Motor neuron (in vitro differentiated cells): ENCODE data around the gene EPDR1. TPM values are rescaled to one million over a fixed set of nuclear protein-coding genes. Genes with fewer than 3 reads are reported as not detected.

Experiments used
- ATAC-seq, 8 experiments: fragments of 200-7000 bp; cut with Tn5 transposase; replicated peaks in 6 of 8; 2 replicates each; pipeline ENCODE4 v1.8.0; 2021; ENCODE audit warnings: mild to moderate bottlenecking in 8 of 8, moderate library complexity in 8 of 8
- H3K27ac ChIP-seq, 2 donors: fragments of 250-450 bp; sonication (Bioruptor Pico); 2 replicates each; pipeline ENCODE4 v1.9.0; 2021; ENCODE audit warnings: antibody characterized with exemption in 2 of 2, mild to moderate bottlenecking in 2 of 2, moderate library complexity in 1 of 2
- H3K4me1 ChIP-seq, 2 donors: fragments of 250-450 bp; sonication (Bioruptor Pico); replicated peaks in 1 of 2; 2 replicates each; pipeline ENCODE4 v1.6.1; 2021; ENCODE audit warnings: antibody characterized with exemption in 2 of 2, mild to moderate bottlenecking in 2 of 2, moderate library complexity in 1 of 2
- H3K4me3 ChIP-seq, 5 donors: fragments of 250-450 bp; sonication (Bioruptor Pico); 2 replicates each; pipeline ENCODE4 v1.9.0; 2021; ENCODE audit warnings: antibody characterized with exemption in 5 of 5, mild to moderate bottlenecking in 5 of 5, moderate library complexity in 4 of 5
- WGBS, 10 experiments: fragments of 450-650 bp; shearing (Covaris generic); methylation state at CpG; one replicate each; pipeline ENCODE4 v1.0.0; 2022; 5-methylcytosine and 5-hydroxymethylcytosine counted together
- in situ Hi-C, 9 experiments: fragments of 400-800 bp; cut with MboI; loops; one replicate each; pipeline ENCODE4 v1.15.0; 2021; ENCODE audit warnings: low sequenced_read_pairs in 9 of 9, low pct_unique_long_range_greater_than_20kb in 2 of 9; ENCODE audit not compliant: unreplicated experiment in 9 of 9
- total RNA-seq, 8 experiments: library from RNA; unstranded; fragments of 300-600 nt; gene quantifications; 2 replicates each; pipeline versions ENCODE4 v1.2.3 to v1.2.4, GENCODE V29; 2022

Gene EPDR1
- 10 to 100 TPM in 1 of 8 experiments, 1 to 10 TPM in 7; 1.4 to 43.4 (median 2.3) TPM for total RNA-seq

DNA sequence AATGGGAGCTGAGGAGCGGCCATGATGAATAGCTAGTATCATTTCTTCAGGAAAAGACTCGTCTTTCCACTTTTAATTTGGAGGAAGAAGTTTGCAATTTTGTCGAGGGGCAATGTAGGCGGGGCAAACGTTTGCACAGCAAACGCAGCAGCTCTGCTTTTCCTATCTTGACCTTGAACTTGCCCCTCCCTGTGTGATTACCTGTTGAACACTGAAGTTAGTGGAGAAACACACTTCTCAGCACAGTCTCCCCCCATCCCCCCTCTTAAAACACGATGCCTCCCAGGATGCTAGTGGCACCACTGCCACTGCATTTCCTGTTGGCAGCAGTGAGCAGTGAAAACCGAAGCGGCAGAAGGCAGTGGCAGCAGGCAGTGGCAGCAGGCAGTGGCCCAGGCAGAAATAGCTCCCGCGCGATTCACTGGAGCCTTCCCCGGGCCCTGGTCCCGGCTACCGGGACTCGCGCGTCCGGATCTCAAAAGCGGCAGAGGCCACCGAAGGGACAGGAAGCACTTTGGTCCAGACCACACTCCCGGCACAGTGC lies at the start of gene EPDR1:
Gene EPDR1 (plus strand): TSS at position 336 of the 544 bp plus-strand sequence. CDS start 300 bp downstream, outside the sequence.
- peak within 1 kb of the TSS in 1 of 2 donors; percentile 33 for H3K27ac ChIP-seq
- peaks cover 0 to 15% of the 10 kb centered on the region in 2 donors for H3K4me1 ChIP-seq
- peak within 1 kb of the TSS; percentile 30 to 46 (median 45) for H3K4me3 ChIP-seq
- ATAC-seq, result peak in 5 of 8 experiments; percentile 17 to 58 (median 35)
- WGBS, 10 experiments, result 18 to 86% (median 26%) methylated on average over 1 to 6 of the region's 22 CpGs; no CpG with 5 or more reads in 4 of the 10 experiments
- in situ Hi-C loops, result loop anchor here in 4 of 9 experiments (25.0 kb wide), 4 partner anchors 292 to 442 kb away; no protein-coding TSS in a partner anchor

DNA sequence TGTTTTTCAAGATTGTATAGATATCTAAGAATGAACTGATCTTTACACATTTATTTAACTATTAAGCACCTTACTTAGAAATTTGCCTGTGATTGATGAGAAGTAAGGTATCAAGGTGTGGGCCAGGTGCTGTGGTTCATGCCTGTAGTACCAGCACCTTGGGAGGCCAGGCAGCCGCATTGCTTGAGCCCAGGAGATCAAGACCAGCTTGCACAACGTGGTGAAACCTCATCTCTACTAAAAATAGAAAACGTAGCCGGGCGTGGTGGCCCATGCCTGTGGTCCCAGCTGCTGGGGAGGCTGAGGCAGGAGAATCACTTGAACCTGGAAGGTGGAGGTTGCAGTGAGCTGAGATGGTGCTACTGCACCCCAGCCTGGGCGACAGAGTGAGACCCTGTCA lies 38.4 kb upstream of the EPDR1 start:
- in situ Hi-C loops, result loop anchor here in 1 of 9 experiments (25.0 kb wide), 1 partner anchor 430 kb away; no protein-coding TSS in a partner anchor
- 0 to 100% (median 73%) methylated on average over 1 to 6 of the region's 6 CpGs for WGBS, 10 experiments
- no peak overlapping the region for H3K27ac ChIP-seq

DNA sequence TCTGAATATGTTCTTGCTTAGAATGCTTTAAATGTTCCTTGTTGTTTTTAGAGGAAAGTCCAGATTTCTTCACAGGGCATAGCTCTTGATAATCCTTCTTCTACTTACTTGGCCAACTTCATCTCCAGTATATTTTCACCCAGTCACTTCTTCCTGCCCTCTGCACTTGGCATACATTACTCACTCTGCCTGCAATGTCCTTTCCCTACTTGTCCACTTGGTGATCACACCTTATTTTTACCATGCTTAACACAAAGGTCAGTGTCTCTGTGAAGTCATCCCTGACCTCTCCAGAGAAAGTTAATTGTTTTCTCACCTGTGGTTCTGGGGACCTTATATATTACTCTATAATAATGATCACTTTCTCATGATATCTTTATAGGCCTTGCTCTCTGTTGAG lies 27.1 kb upstream of the EPDR1 start:
- no peak overlapping the region for H3K27ac ChIP-seq
- no peak for ATAC-seq
- in situ Hi-C loops, result loop anchor here in 1 of 9 experiments (25.0 kb wide), 1 partner anchor 419 kb away; no protein-coding TSS in a partner anchor

More for the DNA sequence above, 38.4 kb upstream of the EPDR1 start:
- no peak overlapping the region for H3K4me3 ChIP-seq
- no peaks in the 10 kb centered on the region for H3K4me1 ChIP-seq
- ATAC-seq, result no peak

DNA sequence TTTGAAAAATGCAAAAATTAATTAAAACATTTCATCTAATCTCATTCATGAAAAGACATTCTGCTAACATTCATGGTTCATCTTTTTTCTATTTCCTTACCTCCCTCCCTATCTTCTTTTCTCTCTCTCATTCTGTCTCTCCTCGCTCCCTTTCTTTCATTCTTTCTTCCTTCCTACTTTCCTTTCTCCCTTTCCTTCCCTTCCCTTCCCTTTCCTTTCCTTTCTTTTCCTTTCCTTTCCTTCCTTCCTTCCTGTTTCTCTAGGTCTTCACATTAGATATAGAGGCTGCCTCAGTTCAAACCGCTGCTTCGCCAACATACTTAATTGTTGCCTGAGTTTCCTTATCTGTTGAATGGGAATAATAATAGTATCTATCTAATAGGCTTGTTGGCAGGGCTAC lies 25.8 kb upstream of the EPDR1 start:
- in situ Hi-C loops, result loop anchor here in 1 of 9 experiments (25.0 kb wide), 1 partner anchor 418 kb away; no protein-coding TSS in a partner anchor
- Histone ChIP-seq H3K4me1 (no peaks in the 10 kb centered on the region), H3K4me3 (no peak overlapping the region), H3K27ac (no peak overlapping the region)
- no peak for ATAC-seq
- WGBS, 10 experiments, result 0 to 100% (median 75%) methylated on average over 1 to 3 of the region's 3 CpGs

More for the DNA sequence above, 27.1 kb upstream of the EPDR1 start:
- Histone ChIP-seq H3K4me3 (no peak overlapping the region), H3K4me1 (no peaks in the 10 kb centered on the region)

DNA sequence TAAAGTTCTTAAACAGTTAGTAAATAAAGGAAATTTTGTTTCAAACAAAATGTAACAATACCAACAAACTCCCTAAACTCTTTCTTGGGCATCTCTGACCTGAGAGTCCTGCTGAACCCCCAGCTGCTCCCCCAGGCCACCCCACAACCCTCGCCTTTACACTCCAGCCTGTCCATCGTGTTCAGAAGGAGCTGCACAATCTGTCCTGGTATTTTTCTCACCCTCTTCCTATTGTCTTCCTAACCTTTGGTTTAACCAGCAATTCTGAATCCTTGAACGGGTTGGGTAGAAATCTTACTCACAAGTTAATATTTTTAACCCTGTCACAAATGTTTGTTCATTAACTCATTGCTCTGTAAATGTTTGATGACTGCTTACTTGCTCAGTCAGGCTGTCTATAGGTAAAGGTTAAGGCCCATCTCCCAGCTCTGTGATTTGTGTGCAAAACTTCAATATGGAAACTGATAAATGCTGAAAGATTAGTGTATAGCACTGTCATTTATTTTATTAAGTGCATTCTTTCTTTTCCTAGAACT lies 20.7 kb upstream of the EPDR1 start:
- WGBS, 10 experiments, result 0 to 100% (median 25%) methylated on average over 1 to 3 of the region's 3 CpGs; no CpG with 5 or more reads in 3 of the 10 experiments
- Histone ChIP-seq H3K4me1 (no peaks in the 10 kb centered on the region), H3K4me3 (no peak overlapping the region), H3K27ac (no peak overlapping the region)
- ATAC-seq, result no peak
- in situ Hi-C loops, result loop anchor here in 5 of 9 experiments (25.0 kb wide), 4 partner anchors 313 to 463 kb away; no protein-coding TSS in a partner anchor

DNA sequence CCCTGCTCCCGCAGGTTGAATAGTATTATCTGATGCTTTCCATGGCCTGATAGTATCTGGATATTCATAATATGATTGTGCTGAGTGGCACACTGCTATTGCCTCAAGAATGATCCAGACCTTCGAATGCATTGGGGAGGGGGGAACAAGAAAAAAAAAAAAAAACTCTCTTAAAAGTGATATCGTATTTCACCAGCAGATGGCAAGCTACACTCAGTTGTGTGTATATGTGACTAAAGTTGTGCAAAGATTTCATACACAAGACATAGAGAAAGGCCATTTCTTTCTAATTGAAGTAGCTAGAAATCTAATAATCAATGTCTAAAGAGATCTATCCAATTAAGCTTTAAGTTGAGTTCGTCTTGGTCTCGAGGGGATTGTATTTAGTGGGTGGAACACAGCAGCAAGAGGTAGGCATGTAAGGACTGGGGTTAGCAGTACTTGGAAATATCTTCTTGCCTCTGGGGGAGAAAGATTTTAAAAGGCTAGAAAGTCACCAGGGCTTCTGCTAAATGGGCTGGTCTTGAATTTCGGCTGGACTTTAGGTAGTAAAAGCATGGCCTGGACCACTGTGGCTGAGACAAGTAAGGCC lies 19.1 kb upstream of the EPDR1 start:
- in situ Hi-C loops, result loop anchor here in 4 of 9 experiments (25.0 kb wide), 4 partner anchors 311 to 461 kb away; no protein-coding TSS in a partner anchor
- ATAC-seq, result peak; percentile 25 to 73 (median 40)
- H3K4me3 ChIP-seq, result no peak overlapping the region
- H3K4me1 ChIP-seq, result no peaks in the 10 kb centered on the region
- no peak overlapping the region for H3K27ac ChIP-seq
- WGBS, 10 experiments, result 7 to 33% (median 13%) methylated on average over 2 to 6 of the region's 6 CpGs

DNA sequence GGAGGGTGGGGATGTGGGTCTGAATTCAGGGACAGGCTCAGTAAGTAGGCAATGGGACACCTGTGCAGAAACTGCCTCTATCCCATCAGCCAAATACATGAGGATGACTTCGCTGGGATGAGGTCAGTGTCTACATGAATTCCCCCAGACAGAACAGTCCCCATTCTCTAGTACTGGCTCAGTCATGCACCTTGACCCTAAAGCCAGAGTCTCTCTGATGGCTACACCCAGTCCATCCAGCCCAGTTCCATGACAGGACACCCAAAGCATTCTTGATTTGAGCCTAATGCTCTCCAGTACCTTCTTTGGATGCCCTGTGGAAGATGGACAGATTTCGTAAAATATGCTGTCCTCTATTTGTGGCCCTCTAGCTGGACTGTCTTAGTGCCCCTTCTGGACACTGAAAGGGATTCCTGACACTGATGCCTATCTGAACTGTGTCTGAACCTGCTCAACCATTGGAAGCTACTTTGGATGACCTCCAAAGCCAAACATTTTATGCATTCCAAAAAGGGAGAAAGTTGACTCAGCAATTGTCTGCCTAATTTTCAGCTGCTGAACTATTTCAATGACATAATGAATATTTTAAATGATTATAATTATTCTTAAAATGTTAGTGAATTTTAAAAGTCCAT lies 18.4 kb upstream of the EPDR1 start:
- no peaks in the 10 kb centered on the region for H3K4me1 ChIP-seq
- no peak overlapping the region for H3K4me3 ChIP-seq
- in situ Hi-C loops, result loop anchor here in 4 of 9 experiments (25.0 kb wide), 4 partner anchors 310 to 460 kb away; no protein-coding TSS in a partner anchor
- peak in 4 of 8 experiments; percentile 46 to 76 (median 69) for ATAC-seq
- 13 to 100% (median 80%) methylated on average over 1 to 2 of the region's 2 CpGs; no CpG with 5 or more reads in 6 of the 10 experiments for WGBS, 10 experiments
- no peak overlapping the region for H3K27ac ChIP-seq

DNA sequence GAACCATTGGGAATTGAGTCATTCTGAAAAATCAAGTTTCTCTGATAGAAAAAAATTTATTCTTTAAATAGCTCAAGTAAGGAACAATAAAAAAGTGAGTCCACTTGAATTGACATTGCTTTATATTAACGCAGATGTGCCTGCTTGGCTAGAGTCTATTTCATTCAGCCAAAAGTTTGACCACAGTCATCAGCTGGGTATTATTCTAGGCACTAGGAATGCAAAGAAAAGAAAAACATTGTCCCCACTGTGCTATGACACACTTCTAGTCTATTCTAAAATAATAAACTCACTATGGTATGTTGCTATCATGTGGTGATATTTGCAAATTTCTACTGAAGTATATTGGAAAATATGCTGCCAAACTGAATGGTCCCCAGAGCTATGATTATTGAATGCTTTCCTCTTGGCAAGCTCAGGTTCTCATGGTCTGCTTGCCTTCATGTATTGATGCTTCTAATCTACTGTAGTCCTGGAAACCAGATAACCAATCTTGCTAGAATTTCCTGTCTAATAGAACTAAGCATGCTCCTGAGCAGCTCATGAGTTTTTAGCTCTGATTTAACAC lies 12.1 kb upstream of the EPDR1 start:
- no peaks in the 10 kb centered on the region for H3K4me1 ChIP-seq
- ATAC-seq, result no peak
- H3K4me3 ChIP-seq, result no peak overlapping the region
- in situ Hi-C loops, result loop anchor here in 4 of 9 experiments (25.0 kb wide), 4 partner anchors 304 to 454 kb away; no protein-coding TSS in a partner anchor
- WGBS, 10 experiments, result 17 to 100% (median 100%) methylated on average over 1 of the region's 1 CpG; no CpG with 5 or more reads in 6 of the 10 experiments
- no peak overlapping the region for H3K27ac ChIP-seq

DNA sequence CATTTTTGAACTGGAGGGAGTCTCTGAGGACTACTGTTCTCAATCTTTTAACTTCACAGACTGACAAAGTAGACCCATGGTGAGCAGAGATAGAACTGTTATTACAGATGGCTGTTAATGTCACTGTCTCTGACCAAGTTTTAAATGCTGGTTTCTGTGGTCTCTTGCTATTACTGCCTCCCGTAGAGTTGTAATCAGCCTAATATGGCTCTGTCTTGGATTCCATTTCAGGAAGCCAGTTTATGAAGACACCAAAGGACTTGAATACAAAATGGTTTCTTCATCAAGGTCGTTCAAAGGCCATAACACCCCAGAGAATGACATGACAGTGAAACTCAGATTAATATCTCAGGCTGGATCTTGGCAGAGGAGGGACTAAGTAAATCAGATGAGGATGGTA lies 7.7 kb upstream of the EPDR1 start:
- no peak overlapping the region for H3K27ac ChIP-seq
- in situ Hi-C loops, result loop anchor here in 4 of 9 experiments (25.0 kb wide), 4 partner anchors 300 to 450 kb away; no protein-coding TSS in a partner anchor
- H3K4me3 ChIP-seq, result no peak overlapping the region
- ATAC-seq, result no peak
- peaks cover 0 to 9% of the 10 kb centered on the region in 2 donors for H3K4me1 ChIP-seq
- 0 to 50% (median 33%) methylated on average over 1 to 2 of the region's 2 CpGs; no CpG with 5 or more reads in 1 of the 10 experiments for WGBS, 10 experiments

DNA sequence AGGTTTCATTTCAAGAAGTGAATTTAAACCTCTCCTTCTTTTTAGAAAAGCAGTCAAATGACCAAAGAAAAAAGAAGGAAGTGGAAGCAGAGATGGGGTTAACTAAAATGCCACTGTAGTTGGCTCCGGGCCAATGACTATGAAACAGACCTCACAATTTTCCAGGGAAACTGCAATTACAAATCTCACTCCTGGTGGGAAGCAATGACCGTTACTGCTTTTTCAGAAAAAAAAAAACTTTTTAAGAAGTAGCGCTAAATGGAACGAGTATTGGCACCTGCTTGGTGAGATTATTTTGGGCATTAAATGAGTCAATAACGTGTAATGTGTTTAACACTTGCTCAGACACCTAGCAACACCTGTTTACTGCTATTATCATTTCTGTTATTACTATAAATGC lies 5.0 kb upstream of the EPDR1 start:
- ATAC-seq, result no peak
- 0 to 88% (median 52%) methylated on average over 1 to 5 of the region's 5 CpGs for WGBS, 10 experiments
- Histone ChIP-seq H3K27ac (no peak overlapping the region), H3K4me1 (peaks cover 0 to 12% of the 10 kb centered on the region in 2 donors), H3K4me3 (no peak overlapping the region)
- in situ Hi-C loops, result loop anchor here in 4 of 9 experiments (25.0 kb wide), 4 partner anchors 297 to 447 kb away; no protein-coding TSS in a partner anchor

DNA sequence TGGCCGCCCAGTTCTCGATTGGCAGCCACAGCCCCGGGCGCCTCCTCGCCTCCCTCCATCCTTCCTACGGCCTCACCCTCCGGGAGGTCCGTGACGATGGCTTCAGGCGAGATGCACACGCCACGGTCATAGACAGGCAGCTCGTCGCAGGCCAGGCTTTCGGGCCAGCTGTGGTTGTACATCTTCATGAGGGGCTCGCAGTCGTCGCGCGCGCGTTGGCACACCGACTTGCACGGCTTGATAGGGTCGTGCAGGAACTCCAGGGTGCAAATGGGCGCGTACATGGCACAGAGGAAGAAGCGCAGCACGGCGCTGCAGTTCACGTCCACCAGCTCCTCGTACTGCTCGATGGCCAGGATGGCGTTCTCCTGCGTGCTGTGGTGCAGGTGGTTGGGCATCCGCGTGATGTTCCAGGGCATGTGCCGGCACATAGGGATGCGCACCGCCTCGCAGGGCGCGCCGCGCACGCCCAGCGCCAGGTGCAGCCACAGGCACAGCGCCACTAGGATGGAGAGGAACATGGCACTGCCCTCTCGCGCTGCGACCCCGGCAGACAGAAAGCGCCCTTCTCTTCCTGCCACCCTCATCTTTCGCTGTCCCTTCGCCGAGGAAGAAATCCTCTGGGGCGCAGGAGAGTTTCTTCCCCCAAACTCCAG lies 4.3 kb upstream of the EPDR1 start:
- H3K4me3 ChIP-seq, result peak overlapping the region; percentile 29 to 46 (median 39)
- peak in 7 of 8 experiments; percentile 6 to 37 (median 13) for ATAC-seq
- in situ Hi-C loops, result loop anchor here in 4 of 9 experiments (25.0 kb wide), 4 partner anchors 296 to 446 kb away; no protein-coding TSS in a partner anchor
- H3K27ac ChIP-seq, result no peak overlapping the region
- WGBS, 10 experiments, result 0 to 21% (median 6%) methylated on average over 4 to 18 of the region's 57 CpGs; no CpG with 5 or more reads in 6 of the 10 experiments
- peaks cover 0 to 12% of the 10 kb centered on the region in 2 donors for H3K4me1 ChIP-seq
